ENCODE data around the gene PAPLN.
"Not testable (repeated sequence)": the region's sequence is repeated elsewhere in the genome, so short reads cannot be mapped to it uniquely, and the experiment has no call there.

The PAPLN gene

DNA sequence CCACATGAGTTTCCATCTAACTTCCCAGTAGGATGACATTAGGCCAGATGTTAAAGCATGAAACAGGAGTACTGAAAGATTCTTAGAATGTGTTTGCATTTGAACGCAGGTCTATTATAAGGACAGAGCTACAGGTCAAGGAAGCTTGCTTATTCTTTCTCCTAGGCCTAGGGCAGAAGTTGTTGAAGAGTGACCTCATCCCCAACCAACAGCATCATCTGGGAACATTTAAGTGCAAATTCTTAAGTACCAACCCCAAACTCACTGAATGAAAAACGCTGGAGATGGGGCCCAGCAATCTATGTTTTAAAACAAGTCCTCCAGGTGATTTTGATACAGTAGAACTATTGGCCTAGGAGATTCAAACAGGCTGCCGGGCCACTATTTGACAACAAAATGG is 52.4 kb downstream of the PAPLN start:
- DNase-seq (ENCODE audit: low read depth in 2 of 2): no peak

DNA sequence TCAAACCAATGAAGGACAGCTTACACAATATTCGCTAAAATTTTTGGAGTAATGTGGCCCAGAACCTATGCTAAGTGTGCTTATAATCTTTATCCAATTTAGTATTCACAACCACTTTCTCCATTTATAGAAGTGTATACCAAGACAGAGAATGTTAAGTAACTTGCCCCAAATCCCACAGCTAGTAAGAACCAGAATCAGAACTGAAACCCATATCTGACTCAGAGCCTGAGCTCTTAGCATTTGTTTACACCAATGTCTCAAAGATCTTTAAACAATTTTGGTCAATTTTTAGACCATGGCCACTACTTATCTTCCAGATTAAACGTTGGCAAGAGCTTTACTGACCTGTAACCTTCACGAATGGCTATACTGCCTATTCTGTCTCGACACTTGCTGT is 53.0 kb downstream of the PAPLN start:
- no peak for DNase-seq (ENCODE audit: low read depth in 2 of 2)

DNA sequence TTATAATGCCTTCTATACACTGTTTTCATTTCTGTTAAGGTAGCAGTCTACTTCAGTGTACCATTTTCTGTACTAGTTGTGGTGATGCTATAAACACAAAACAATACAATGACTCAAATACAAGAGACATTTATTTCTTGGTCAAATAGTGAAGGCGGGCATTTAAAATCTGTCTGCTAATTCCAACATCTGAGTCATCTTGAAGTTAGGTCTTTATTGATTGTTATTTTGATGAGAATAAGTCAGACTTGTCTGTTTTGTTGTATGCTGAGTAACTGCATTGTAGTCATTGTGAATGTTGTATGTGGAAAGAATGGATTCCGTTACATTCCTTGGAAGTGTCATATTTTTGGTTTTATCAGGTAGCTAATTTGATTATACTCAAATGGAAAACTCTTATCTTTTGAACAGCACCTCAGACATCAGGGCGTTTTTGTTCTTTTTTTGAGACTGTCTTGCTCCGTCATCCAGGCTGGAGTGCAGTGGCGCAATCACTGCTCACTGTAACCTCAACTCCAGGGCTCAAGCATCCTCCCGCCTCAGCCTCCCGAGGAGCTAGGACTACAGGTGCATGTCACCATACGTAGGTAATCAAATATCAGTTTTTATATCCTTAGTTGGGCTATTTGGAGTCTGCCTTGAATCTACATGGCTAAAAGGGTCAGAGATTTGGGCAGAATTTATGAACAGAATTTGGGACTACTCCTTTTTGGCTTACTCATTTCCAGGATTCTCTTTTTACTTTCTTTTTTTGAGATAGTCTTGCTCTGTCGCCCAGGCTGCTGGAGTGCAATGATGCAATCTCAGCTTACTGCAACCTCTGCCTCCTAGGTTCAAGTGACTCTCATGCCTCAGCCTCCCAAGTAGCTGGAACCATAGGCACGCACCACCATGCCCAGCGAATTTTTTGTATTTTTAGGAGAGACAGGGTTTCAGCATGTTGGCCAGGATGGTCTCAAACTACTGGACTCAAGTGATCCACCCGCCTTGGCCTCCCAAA is 56.8 kb downstream of the PAPLN start:
- no peak for DNase-seq (ENCODE audit: low read depth in 2 of 2)

DNA sequence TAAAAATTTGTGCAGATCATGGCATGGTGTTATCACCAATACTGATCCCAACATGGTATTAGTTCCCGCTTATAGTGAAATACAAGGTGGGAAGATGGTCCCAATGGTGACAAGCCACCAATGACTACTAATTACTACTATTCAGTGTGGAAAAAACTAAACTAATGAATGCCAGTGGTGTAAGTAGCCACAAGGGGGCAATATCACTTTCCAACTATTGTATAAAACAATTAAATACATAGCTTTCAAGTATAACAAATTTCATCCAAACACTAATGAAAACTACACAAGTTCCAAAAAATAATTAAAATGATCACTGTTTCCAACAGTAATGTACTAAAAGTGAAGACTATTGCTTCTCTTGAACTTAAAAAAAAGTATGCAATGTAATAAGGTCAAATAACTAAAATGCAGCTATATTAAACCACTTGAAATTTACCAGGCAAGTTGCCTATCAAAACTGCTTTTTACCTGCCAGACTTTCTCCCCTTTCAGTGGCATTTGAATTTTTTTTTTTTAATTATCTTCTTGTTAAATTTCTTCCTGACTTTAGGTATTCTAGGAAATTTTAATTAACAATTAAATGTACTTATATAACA is 58.0 kb downstream of the PAPLN start:
- no peak for DNase-seq (ENCODE audit: low read depth in 2 of 2)

DNA sequence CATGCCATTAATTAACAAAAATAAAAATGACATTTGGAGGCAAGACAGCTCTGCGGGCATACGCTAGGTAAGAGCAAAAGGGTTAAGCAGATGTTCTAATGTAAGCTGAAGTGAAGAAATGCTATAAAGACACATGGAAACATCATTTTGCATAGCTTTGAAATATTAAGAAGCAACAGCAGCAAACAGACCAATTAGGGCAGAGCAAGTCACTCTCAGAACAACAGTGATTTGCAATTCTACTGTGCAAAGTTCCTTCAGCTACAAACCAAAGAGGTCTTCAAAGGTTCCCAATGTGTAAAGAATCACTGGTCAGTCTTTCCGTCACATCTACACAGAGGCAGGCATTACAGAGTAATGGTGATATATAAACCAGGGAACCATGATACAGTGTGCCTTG is 68.2 kb downstream of the PAPLN start:
- DNase-seq (ENCODE audit: low read depth in 2 of 2): no peak

DNA sequence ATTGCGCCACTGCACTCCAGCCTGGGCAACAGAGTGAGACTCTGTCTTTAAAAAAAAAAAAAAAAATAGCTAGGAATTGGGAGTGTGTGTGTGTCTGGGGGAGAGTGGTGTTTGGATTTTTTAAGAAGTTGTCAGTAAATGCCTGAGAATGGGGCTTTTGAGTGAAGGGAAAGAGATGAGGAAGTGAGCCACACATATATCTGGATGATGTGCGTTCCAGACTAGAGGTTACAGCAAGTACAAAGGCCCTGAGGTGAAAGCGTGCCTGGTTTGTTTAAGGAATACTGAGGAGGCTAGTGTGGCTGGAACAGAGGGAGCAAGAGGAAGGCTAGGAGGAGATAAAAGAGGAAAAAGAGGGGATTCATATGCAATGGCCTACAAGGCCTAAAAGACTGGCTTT is 70.0 kb downstream of the PAPLN start:
- DNase-seq (ENCODE audit: low read depth in 2 of 2): no peak

DNA sequence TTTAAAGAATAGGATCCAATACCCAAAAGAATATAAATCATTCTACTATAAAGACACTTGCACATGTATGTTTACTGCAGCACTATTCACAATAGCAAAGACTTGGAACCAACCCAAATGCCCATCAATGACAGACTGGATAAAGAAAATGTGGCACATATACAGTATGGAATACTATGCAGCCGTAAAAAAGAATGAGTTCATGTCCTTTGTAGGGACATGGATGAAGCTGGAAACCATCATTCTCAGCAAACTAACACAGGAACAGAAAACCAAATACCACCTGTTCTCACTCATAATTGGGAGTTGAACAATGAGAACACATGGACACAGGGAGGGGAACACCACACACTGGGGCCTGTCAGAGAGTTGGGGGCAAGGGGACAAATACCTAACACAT is 71.9 kb downstream of the PAPLN start:
- DNase-seq (ENCODE audit: low read depth in 2 of 2): not testable (repeated sequence)

DNA sequence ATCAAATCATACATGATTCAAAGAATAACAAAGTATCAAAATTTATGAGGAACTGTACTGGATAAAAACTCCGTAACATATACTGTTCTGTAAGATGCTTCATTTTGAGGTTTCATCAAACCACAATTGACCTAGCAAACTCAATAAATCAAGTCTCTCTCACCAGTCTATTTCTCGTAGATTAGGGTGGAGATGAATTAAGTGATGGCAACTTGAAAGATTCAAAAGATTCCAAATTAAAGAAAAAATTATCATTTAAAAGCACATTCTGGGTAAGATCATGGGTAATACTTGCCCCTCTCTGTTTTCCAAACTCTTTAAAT is 74.4 kb downstream of the PAPLN start:
- DNase-seq (ENCODE audit: low read depth in 2 of 2): no peak

DNA sequence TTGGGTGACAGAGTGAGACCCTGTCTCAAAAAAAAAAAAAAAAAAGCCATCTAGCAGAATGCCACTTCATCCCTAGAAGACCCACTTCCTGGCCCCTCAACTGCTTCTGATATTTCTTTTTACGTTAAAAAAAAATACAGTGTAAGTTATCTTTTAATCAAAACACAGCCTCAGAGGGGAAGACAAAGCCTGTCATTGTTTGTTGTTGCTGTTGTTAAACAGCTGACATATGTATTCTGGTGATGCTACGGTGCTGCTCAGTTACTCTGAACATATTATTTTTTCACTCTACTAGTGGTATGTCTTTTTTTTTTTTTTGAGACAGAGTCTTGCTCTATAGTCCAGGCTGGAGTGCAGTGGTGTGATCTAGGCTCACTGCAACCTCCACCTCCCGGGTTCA is 75.4 kb downstream of the PAPLN start:
- no peak for DNase-seq (ENCODE audit: low read depth in 2 of 2)

DNA sequence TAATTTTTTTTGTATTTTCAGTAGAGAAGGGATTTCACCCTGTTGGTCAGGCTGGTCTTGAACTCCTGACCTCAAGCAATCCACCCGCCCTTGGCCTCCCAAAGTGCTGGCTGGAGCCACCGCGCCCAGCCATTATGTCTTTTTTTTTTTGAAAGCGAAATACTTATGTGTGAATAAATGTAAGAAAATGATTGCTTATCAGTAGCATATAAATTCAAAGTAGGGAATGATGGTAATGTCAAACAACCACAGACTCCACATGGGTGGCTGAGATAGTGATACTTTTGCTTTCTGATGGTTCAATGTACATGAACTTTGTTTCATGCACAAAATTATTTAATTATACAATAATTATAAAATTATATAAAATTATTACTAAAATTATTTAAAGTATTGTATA is 75.8 kb downstream of the PAPLN start:
- DNase-seq (ENCODE audit: low read depth in 2 of 2): no peak

DNA sequence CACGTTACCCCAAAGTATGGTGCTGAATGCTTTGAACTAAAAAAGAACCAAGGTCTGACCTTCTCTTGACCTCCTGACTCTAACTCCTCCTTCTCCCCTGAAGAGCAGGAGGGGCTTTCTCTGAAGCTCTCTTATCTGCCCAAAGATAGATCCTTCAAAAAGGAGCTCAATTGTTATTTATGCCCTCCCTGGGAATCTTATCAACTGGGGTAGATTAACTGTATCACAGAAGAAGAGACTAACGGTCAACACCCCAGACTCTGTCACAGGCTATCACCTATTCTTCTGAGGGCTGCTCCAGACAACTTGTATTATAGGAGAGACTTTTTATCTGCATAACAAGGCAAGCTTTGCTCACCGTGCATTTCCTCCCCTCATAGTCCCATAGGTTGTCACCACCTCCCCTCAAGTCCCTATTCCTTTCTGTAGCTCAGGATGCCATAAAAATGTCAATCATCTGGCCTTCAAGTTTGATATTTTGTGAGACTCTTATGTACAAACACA is 86.6 kb downstream of the PAPLN start:
- no peak for DNase-seq (ENCODE audit: low read depth in 2 of 2)

All from activated CD4-positive, alpha-beta T cell treated with anti-CD3 and anti-CD28 coated beads for 24 hours (primary cell).